DMS53 treated with DMSO at 0.1 percent for 48 hours (cell line): Measurements from ENCODE around the gene PCSK2.
A peak's percentile ranks its signal among the peaks of the same experiment; 100 is the strongest.

Experiments
- DNase-seq: peaks from one replicate; lab custom pipeline; 2025; ENCODE audit not compliant: unreplicated experiment; lab: John Stamatoyannopoulos, UW

The PCSK2 gene

DNA sequence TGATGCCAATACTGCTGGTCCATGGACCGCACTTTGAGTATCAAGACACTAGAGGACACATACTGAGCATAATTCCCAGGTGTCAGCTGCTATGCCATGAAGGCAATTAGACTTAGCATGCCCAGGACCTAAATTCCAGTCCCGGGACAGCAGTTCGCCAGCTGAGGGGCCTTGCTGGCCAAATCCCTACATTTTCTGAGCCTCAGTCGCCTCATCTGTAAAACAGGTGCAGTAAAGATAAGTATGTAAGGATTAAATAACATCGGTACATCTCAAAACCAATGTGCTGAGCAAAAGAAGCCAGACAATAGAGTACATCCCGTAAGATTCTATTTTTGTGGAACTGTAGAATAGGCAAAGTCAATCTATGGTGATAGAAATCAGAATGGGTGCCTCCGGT is 303.3 kb downstream of the PCSK2 start:
- DNase-seq: no peak

DNA sequence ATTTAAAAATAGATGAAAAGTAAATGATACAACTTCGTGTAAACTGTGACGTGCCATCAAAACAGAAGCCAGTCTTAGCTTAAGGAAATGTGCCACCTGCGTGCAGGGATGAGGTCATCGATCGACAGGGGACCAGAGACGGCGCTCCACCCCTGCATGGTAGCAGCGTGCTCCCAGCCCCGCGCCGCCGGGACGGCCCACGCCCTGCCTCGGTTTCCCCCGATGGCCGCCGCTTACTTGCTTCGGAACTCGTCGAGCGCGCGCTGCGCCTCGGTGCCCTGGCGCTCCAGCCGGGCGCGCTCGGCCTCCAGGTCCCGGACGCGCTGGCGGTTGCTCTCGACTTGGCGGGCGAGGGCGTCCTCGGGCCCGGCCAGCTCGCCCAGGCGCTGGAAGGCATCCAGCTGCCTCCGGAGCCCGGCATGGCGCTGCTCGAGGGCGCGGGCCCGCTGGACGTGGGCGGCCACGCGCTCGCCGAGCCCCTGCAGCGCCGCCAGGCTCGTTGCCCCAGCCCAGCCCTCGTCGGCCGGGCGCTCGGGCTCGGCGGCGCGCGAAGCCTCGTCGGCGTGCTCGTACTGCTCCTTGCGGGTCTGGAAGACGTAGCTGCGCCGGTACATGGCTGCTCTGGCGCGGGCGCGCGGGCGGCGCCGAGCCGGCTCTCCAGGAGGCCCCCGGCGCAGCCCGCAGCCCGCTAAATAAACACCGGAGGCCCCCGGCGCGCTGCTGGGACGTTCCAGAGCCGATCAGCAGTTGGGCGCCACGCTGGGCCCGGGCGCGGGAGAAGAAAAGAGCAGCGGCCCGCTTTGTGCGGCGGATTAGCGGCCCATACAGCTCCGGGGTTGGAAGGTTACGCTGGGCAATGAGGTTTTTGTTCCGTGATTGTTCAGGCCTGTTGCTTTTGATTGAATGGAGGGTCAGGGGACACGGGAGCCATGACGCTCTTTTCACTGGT is 304.1 kb downstream of the PCSK2 start, which contains the start of gene BFSP1:
Gene BFSP1 (minus strand): TSS at position 664 of the 949 bp plus-strand sequence. CDS start 50 bp downstream, at position 614.
- DNase-seq: peak; percentile 73

DNA sequence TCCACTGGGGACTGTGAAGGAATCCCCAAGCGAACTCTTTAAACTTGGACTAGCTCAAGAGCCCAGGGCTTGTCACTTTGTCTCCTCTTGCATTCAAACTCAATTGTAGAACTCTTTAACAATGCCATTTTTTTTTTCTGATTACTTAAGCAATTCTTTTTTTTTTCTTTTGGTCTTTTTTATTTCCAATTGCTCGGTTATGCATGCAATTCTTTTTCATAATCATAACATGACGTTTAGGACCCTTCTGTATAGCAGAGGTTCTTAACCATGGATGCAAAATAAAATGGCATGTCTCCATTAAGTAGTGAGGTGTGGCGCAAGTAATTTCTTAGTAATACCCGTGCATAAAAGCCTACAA is 304.8 kb downstream of the PCSK2 start:
- no peak for DNase-seq

DNA sequence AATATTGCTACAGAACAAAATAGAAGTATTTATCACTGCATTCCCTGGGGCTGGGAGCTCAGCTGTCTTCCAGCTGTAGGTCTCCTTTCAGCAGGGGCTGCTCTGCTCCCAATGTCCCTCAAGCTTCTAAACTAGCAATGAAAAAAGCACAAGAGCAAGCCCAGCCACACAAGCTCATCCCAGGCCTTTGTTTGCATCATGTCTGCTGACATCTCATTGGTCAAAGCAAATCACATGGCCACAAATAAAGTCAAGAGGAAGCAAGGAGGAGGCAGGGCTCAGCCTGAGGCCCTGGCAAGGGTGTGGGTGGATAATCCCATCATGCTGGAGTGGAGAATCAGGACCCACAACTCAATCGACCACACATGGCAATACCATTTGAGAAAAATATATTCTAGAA is 306.6 kb downstream of the PCSK2 start:
- DNase-seq: peak; percentile 66

DNA sequence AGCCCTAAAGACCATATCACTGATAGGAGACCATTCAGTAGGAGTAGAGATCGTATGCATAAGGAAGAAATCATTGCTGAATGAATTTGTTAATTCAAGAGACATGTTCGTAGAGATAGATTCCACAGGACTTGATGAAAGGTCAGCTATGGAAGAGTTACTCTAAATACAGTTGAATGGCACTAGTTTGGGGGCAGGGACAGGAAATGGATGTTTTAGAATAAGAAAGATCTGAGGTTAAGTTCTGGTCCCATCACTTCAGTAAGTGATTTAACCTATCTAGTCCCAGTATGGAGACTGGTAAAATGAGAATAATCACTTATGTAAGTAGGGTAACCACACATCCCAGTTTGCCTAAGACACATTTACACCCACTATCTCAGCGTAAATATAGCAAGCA is 307.2 kb downstream of the PCSK2 start:
- DNase-seq: no peak
